ENCODE data around the gene BTBD16. TPM values are rescaled to one million over a fixed set of nuclear protein-coding genes. Genes with fewer than 3 reads are reported as not detected.

The BTBD16 gene
- total RNA-seq (2014; rRNA removed; shearing (Covaris generic)), result 0.43 and 0.45 TPM in 2 replicates
- 1.6 TPM in 1 of 2 replicates, not detected in the other for polyA plus RNA-seq (2014; cell fraction: nucleus; rRNA removed)

GRCh38 chr10:122271076-122271475 lies at the start of gene BTBD16:
Gene BTBD16 (plus strand): TSS chr10:122271296. CDS start chr10:122275082, 3,786 bp downstream.
- no peak for DNase-seq (ENCODE audit: extremely low read depth, low read depth)

GRCh38 chr10:122221958-122222357 lies 49.1 kb upstream of the BTBD16 start:
- DNase-seq (ENCODE audit: extremely low read depth, low read depth), result no peak

DNA sequence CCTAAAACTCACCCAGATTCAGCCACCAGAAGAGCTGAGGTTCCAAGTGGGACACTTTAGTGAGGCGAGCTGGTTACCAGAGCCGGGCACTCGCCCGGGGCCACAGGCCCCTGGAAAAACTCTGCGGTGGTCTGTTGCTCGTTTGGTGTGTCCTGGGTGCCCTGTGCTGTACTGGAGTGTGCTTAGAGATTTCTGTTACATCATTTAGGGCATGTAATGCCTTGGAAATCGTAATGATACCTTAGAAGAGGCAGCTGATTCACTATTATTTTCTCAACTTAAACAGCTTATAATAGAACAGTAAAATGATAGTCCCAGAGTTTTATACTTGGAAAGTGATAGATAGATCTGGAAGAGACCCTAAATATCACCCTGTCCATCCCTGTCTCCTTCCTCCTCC lies 48.5 kb upstream of the BTBD16 start:
- DNase-seq (ENCODE audit: extremely low read depth, low read depth), result no peak

- DNase-seq (ENCODE audit: extremely low read depth, low read depth), result no peak
Observed at GRCh38 chr10:122224159-122224558, 46.9 kb upstream of the BTBD16 start.

DNA sequence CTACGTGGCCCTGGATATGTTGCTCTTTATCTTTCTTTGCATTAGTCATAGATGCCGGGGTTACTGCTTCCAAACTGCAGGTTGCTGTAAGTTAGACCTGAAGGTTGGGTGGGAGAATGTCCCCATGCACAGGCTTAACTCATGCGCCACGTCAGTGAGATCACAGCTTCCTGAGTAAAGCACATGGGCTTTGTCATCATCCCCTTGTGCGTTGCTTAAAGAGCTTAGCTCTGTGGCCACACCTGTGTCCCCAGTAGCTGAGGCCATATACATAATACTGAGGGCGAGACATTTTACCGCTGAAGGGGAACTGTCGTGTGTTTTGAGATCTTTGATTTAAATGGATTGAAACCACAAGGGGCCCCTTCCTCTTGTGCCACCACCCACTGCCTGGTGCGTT lies 45.8 kb upstream of the BTBD16 start:
- no peak for DNase-seq (ENCODE audit: extremely low read depth, low read depth)

- DNase-seq (ENCODE audit: extremely low read depth, low read depth), result no peak
Observed at GRCh38 chr10:122227754-122228153, 43.3 kb upstream of the BTBD16 start.

GRCh38 chr10:122229666-122230065 lies 41.4 kb upstream of the BTBD16 start:
- no peak for DNase-seq (ENCODE audit: extremely low read depth, low read depth)

- no peak for DNase-seq (ENCODE audit: extremely low read depth, low read depth)
Observed at GRCh38 chr10:122230222-122230621, 40.9 kb upstream of the BTBD16 start.

- DNase-seq (ENCODE audit: extremely low read depth, low read depth), result no peak
Observed at GRCh38 chr10:122232769-122233168, 38.3 kb upstream of the BTBD16 start.

- DNase-seq (ENCODE audit: extremely low read depth, low read depth), result no peak
Observed at GRCh38 chr10:122233857-122234348, 37.2 kb upstream of the BTBD16 start.

- no peak for DNase-seq (ENCODE audit: extremely low read depth, low read depth)
Observed at GRCh38 chr10:122234416-122234815, 36.7 kb upstream of the BTBD16 start.

- DNase-seq (ENCODE audit: extremely low read depth, low read depth), result no peak
Observed at GRCh38 chr10:122236690-122237306, 34.3 kb upstream of the BTBD16 start.

- no peak for DNase-seq (ENCODE audit: extremely low read depth, low read depth)
Observed at GRCh38 chr10:122237331-122237990, 33.6 kb upstream of the BTBD16 start.

DNA sequence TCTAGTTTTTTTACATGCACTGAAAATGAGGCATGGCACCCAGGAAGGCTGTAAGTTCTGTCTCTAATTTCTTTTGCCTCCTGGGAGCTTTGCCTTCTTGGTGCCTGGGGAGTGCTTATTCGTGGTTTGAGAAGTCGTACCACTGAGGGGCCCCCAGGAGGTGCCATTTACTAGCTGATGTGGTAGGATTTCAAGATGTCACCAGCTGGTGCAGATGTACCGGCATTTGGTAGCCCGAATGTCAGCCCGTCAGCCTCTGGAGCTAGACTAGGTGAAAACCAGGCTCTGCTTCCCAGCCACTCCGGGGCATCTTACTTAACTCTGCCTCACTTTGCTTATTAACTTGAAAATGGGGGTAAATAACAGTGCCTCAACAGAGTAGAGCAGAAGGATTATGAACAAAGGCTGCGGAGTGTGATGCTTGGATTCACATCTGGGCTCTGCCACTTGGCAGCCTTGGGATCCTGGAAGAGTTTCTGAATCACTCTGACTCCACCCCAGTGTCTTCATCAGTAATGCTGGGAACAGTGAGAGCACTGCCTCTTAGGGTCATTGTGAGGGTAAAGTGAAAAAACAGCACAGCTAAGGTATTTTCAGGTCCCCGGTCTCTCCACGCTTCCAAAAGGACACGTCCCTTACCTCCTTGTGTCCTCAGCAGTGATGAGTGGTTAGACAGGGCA lies 31.4 kb upstream of the BTBD16 start:
- no peak for DNase-seq (ENCODE audit: extremely low read depth, low read depth)

GRCh38 chr10:122240401-122240800 lies 30.7 kb upstream of the BTBD16 start:
- no peak for DNase-seq (ENCODE audit: extremely low read depth, low read depth)

- no peak for DNase-seq (ENCODE audit: extremely low read depth, low read depth)
Observed at GRCh38 chr10:122241836-122242235, 29.3 kb upstream of the BTBD16 start.

DNA sequence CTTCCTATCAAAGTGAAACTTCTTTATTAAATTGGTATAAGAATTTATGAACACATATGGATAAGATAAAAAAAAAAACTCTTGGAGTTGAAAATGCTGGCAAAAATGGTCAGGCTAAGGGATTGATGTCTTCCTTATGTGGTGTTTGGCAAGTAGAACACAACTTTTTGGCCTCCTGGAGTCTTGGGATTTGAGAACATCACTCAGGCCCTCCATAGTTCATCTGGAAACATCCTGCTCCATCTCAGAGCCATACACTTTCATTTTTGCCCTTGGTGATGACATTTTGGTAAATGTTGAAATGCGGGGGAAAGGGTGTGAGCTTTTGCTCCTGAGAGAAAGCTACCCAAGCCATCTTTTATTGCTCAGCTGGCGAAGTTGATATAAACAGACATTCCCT lies 27.5 kb upstream of the BTBD16 start:
- no peak for DNase-seq (ENCODE audit: extremely low read depth, low read depth)

GRCh38 chr10:122244001-122244975 lies 26.8 kb upstream of the BTBD16 start:
- no peak for DNase-seq (ENCODE audit: extremely low read depth, low read depth)

GRCh38 chr10:122245136-122245535 lies 26.0 kb upstream of the BTBD16 start:
- no peak for DNase-seq (ENCODE audit: extremely low read depth, low read depth)

DNA sequence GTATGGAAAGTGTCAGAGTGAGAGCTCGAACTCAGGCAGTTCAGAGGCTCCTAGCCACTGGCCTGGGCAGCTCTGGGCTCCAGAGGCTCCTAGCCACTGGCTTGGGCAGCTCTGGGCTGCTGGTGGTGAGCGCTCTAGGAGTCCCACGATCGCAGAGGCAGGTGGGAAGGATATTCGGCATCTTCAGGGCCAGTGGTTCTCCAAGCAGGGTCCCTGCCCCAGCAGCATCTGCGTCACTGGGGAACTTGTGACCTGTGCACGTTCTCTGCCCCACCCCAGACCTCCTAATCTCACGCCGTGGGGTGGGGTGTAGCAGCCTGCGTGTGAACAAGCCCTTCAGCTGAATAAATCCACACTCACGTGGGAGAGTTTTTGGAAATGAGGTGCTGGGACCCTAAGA lies 25.2 kb upstream of the BTBD16 start:
- DNase-seq (ENCODE audit: extremely low read depth, low read depth), result no peak

All from NCI-H460 (cell line).